H1 (cell line): Measurements from ENCODE around the gene EXOSC7. TPM values are rescaled to one million over a fixed set of nuclear protein-coding genes. Genes with fewer than 3 reads are reported as not detected.

Source experiments
- CTCF ChIA-PET: fragments of 300-600 bp; sonication (Branson Sonifier 250); formaldehyde crosslinking; loops from one replicate; lab custom pipeline; 2021; ENCODE audit not compliant: partially characterized antibody; lab: Charles Lee
- POLR2A ChIA-PET: fragments of 300-600 bp; sonication (Branson Sonifier 250); formaldehyde crosslinking; loops from one replicate; lab custom pipeline; 2021; ENCODE audit warnings: inconsistent platforms; ENCODE audit not compliant: partially characterized antibody; lab: Charles Lee
- DNase-seq, 2 experiments: peaks; one replicate each; pipeline versions ENCODE4 v3.0.0 to v3.0.0-alpha.2; 2010 to 2022; ENCODE audit warnings: low spot score in 2 of 2, low read depth in 1 of 2, mixed read lengths in 1 of 2
- FAIRE-seq: peaks from 2 replicates; lab custom pipeline; 2011; peaks lifted over from hg19 to GRCh38; lab: Jason Lieb, UNC
- H2AFZ ChIP-seq: 2 replicates; pipeline ENCODE4 v1.8.1; 2012; ENCODE audit warnings: low read length, inconsistent platforms
- H2AK5ac ChIP-seq: 2 replicates; pipeline ENCODE4 v1.6.1; 2013; ENCODE audit warnings: low read depth, low read length
- H2BK120ac ChIP-seq: replicated peaks from 2 replicates; pipeline ENCODE3; 2013; ENCODE audit warnings: low read depth, low read length, inconsistent platforms
- H2BK12ac ChIP-seq: 2 replicates; pipeline ENCODE4 v1.6.1; 2013; ENCODE audit warnings: low read depth, low read length
- H2BK15ac ChIP-seq: 2 replicates; pipeline ENCODE4 v1.6.1; 2013; ENCODE audit warnings: low read length
- H2BK20ac ChIP-seq: 2 replicates; pipeline ENCODE4 v1.6.1; 2013; ENCODE audit warnings: low read length
- H2BK5ac ChIP-seq: 2 replicates; pipeline ENCODE4 v1.6.1; 2013; ENCODE audit warnings: low read depth, low read length
- H3K14ac ChIP-seq: 2 replicates; pipeline ENCODE4 v1.6.1; 2013; ENCODE audit warnings: inconsistent platforms; ENCODE audit not compliant: insufficient read length
- H3K18ac ChIP-seq: 2 replicates; pipeline ENCODE4 v1.6.1; 2013; ENCODE audit warnings: low read length; ENCODE audit errors: extremely low read depth
- H3K23ac ChIP-seq: 2 replicates; pipeline ENCODE4 v1.6.1; 2013; ENCODE audit warnings: inconsistent platforms; ENCODE audit not compliant: insufficient read length
- H3K23me2 ChIP-seq: 2 replicates; pipeline ENCODE4 v1.6.1; 2013; ENCODE audit warnings: low read depth, low read length
- H3K27ac ChIP-seq: 2 replicates; pipeline ENCODE4 v1.6.1; 2011; ENCODE audit warnings: low read depth, low read length, inconsistent platforms
- H3K27me3 ChIP-seq, 4 experiments: replicated peaks in 1 of 4; 1 replicate in 1 of 4; 2 replicates in 3 of 4; pipeline versions ENCODE4 v1.6.1 to v1.8.1; 2011 to 2013; ENCODE audit warnings: low read length in 3 of 4, mild to moderate bottlenecking in 3 of 4, inconsistent platforms in 2 of 4, mixed read lengths in 2 of 4, moderate library complexity in 1 of 4; ENCODE audit not compliant: control insufficient read depth in 3 of 4, insufficient read depth in 3 of 4; ENCODE audit errors: extremely low read depth in 1 of 4
- H3K36me3 ChIP-seq, 4 experiments: 2 replicates each; pipeline versions ENCODE4 v1.6.1 to v1.8.1; 2011 to 2013; ENCODE audit warnings: mild to moderate bottlenecking in 4 of 4, low read length in 3 of 4, moderate library complexity in 2 of 4, control low read depth in 1 of 4, inconsistent platforms in 1 of 4; ENCODE audit not compliant: insufficient read depth in 4 of 4, control insufficient read depth in 2 of 4
- H3K4ac ChIP-seq: replicated peaks from 2 replicates; pipeline ENCODE3; 2013; ENCODE audit warnings: low read length, low read depth, mixed read lengths, inconsistent platforms; ENCODE audit not compliant: insufficient read length
- H3K4me1 ChIP-seq, 4 experiments: replicated peaks in 1 of 4; 1 replicate in 1 of 4; 2 replicates in 3 of 4; pipeline versions ENCODE4 v1.6.1 to v1.8.1; 2011 to 2013; ENCODE audit warnings: low read length in 3 of 4, inconsistent platforms in 2 of 4, mixed read lengths in 1 of 4; ENCODE audit not compliant: insufficient read depth in 4 of 4, control insufficient read depth in 3 of 4
- H3K4me2 ChIP-seq, 2 experiments: 2 replicates each; pipeline versions ENCODE4 v1.6.1 to v1.8.1; 2011 to 2013; ENCODE audit warnings: low read depth in 2 of 2, low read length in 2 of 2, control low read depth in 1 of 2, inconsistent platforms in 1 of 2, mild to moderate bottlenecking in 1 of 2; ENCODE audit not compliant: insufficient read depth in 1 of 2
- H3K4me3 ChIP-seq, 4 experiments: fragments of 200-600, 300-600 bp in 1 of 4; sonication (generic), shearing (Covaris generic), sonication (Bioruptor Twin) in 1 of 4; 2 replicates each; pipeline versions ENCODE4 v1.5.1 to v1.8.1; 2011 to 2016; ENCODE audit warnings: low read length in 4 of 4, low read depth in 3 of 4, control low read depth in 2 of 4, inconsistent platforms in 2 of 4, mild to moderate bottlenecking in 2 of 4, mixed read lengths in 1 of 4, moderate library complexity in 1 of 4; ENCODE audit not compliant: insufficient read depth in 2 of 4; ENCODE audit errors: extremely low read depth in 1 of 4
- H3K56ac ChIP-seq: replicated peaks from 2 replicates; pipeline ENCODE3; 2013; ENCODE audit warnings: low read depth, mild to moderate bottlenecking, mixed read lengths, low read length, inconsistent platforms; ENCODE audit not compliant: insufficient read length
- H3K79me1 ChIP-seq: 2 replicates; pipeline ENCODE4 v1.6.1; 2013; ENCODE audit warnings: low read depth, low read length, control low read depth
- H3K79me2 ChIP-seq, 2 experiments: 2 replicates each; pipeline versions ENCODE4 v1.6.1 to v1.8.1; 2012 to 2013; ENCODE audit warnings: low read length in 2 of 2, mild to moderate bottlenecking in 2 of 2, inconsistent platforms in 1 of 2; ENCODE audit not compliant: insufficient read depth in 2 of 2, control insufficient read depth in 1 of 2
- H3K9ac ChIP-seq, 4 experiments: replicated peaks in 1 of 4; 1 replicate in 1 of 4; 2 replicates in 3 of 4; pipeline versions ENCODE4 v1.6.1 to v1.8.1; 2011 to 2013; ENCODE audit warnings: low read depth in 3 of 4, low read length in 3 of 4, control low read depth in 2 of 4, mild to moderate bottlenecking in 2 of 4, moderate library complexity in 2 of 4, inconsistent platforms in 1 of 4; ENCODE audit errors: extremely low read depth in 1 of 4
- H3K9me3 ChIP-seq, 2 experiments: 2 replicates each; pipeline versions ENCODE4 v1.6.1 to v1.8.1; 2012 to 2013; ENCODE audit warnings: mild to moderate bottlenecking in 2 of 2, moderate library complexity in 2 of 2, control low read depth in 1 of 2, inconsistent platforms in 1 of 2, low read depth in 1 of 2, low read length in 1 of 2, mixed read lengths in 1 of 2; ENCODE audit not compliant: insufficient read depth in 2 of 2
- H4K20me1 ChIP-seq, 2 experiments: replicated peaks in 1 of 2; 2 replicates each; pipeline versions ENCODE3 to v1.8.1; 2011 to 2013; ENCODE audit warnings: inconsistent platforms in 2 of 2, low read length in 2 of 2, mild to moderate bottlenecking in 1 of 2; ENCODE audit not compliant: insufficient read depth in 2 of 2, control insufficient read depth in 1 of 2
- H4K5ac ChIP-seq: 2 replicates; pipeline ENCODE4 v1.6.1; 2013; ENCODE audit warnings: low read length, low read depth, mixed read lengths, inconsistent platforms; ENCODE audit not compliant: insufficient read length
- H4K8ac ChIP-seq: 2 replicates; pipeline ENCODE4 v1.8.0; 2013; ENCODE audit warnings: mild to moderate bottlenecking, moderate library complexity, low read length, inconsistent platforms; ENCODE audit not compliant: insufficient read depth; ENCODE audit errors: extremely low read depth
- H4K91ac ChIP-seq: replicated peaks from 2 replicates; pipeline ENCODE3; 2013; ENCODE audit warnings: low read length, mixed read lengths, inconsistent platforms; ENCODE audit not compliant: insufficient read length
- BCL11A ChIP-seq, 2 experiments: IDR thresholded peaks; one replicate each; pipeline ENCODE4 v1.6.1; 2011; ENCODE audit warnings: low read depth in 2 of 2, low read length in 2 of 2, mild to moderate bottlenecking in 2 of 2
- NRF1 ChIP-seq: IDR thresholded peaks from 2 replicates; pipeline ENCODE4 v1.6.1; 2011; ENCODE audit warnings: mild to moderate bottlenecking, low read depth, low read length, improper control_type of control experiment
- WGBS, 2 experiments: shearing (Covaris generic) in 1 of 2; methylation state at CpG; one replicate each; pipeline versions ENCODE4 v1.1.6 to v1.1.7; 2013 to 2015; ENCODE audit warnings: low lambda C conversion rate in 2 of 2, mixed read lengths in 2 of 2, inconsistent platforms in 1 of 2, low coverage in 1 of 2, missing lambda C conversion rate in 1 of 2; ENCODE audit not compliant: insufficient replicate concordance in 2 of 2, insufficient coverage in 1 of 2, insufficient read length in 1 of 2; ENCODE audit errors: extremely low coverage in 1 of 2, missing lambda C conversion rate in 1 of 2; 5-methylcytosine and 5-hydroxymethylcytosine counted together
- polyA plus RNA-seq, 7 experiments: library from polyadenylated mRNA; depleted of rRNA in 3 of 7; stranded (reverse) in 5 of 7; unstranded in 2 of 7; fragments of >200 nt in 5 of 7; fragments of 200-250 nt in 2 of 7; gene quantifications; 1 replicate in 5 of 7; 2 replicates in 1 of 7; 4 replicates in 1 of 7; pipeline versions ENCODE4 v1.2.1 to v1.2.3, GENCODE V29; 2011 to 2013; ENCODE audit warnings: missing spikeins in 2 of 7, mixed read lengths in 2 of 7
- total RNA-seq: library from RNA; stranded (reverse); fragmentation: NEBNext Ultra II Directional; extraction: Animal tissue kit (Norgen Biotek cat#: 25700); gene quantifications from 2 replicates; pipeline ENCODE4 v1.2.1, GENCODE V29; 2021

The EXOSC7 gene
- total and polyA plus RNA-seq, 2 of the 8 experiments (the other 6 are each of a cell fraction or from before 2014, with no cell fraction given) = 92.7 to 94.5 TPM

- Histone ChIP-seq H3K23ac (no peak overlapping the region), H3K4me1 (peaks cover 4 to 11% (median 7%) of the 10 kb centered on the region in 4 experiments), H2BK5ac (no peak overlapping the region), H3K14ac (no peak overlapping the region), H3K18ac (no peak overlapping the region), H2BK20ac (no peak overlapping the region), H3K4me2 (no peak overlapping the region), H2AK5ac (no peak overlapping the region), H3K79me1 (peaks cover 6% of the 10 kb centered on the region; the same call in 1 of the 2 replicates), H4K20me1 (peaks cover 2 to 15% of the 10 kb centered on the region in 2 experiments), H3K9ac (no peak overlapping the region), H3K23me2 (no peaks in the 10 kb centered on the region; the same call in 1 of the 2 replicates), H3K4ac (no peak overlapping the region), H2BK15ac (no peak overlapping the region), H2BK12ac (no peak overlapping the region), H4K8ac (no peak overlapping the region), H4K91ac (no peak overlapping the region), H3K9me3 (peaks cover 2 to 4% of the 10 kb centered on the region in 2 experiments; a peak in 1 of 4 replicates), H3K36me3 (peaks cover 5 to 36% (median 16%) of the 10 kb centered on the region in 4 experiments; a peak in 7 of 8 replicates), H3K56ac (no peak overlapping the region), H3K27me3 (no peaks in the 10 kb centered on the region), H3K79me2 (peaks cover 3 to 68% of the 10 kb centered on the region in 2 experiments; a peak in 3 of 4 replicates), H2BK120ac (no peak overlapping the region), H3K27ac (no peak overlapping the region), H3K4me3 (no peak overlapping the region), H2AFZ (no peak overlapping the region), H4K5ac (no peak overlapping the region)
- POLR2A ChIA-PET = interaction anchor here (1.6 to 6.6 kb wide), 2 partner anchors 11 to 14 kb away, joined by 5 to 29 read pairs; partner anchors contain the start of genes EXOSC7 and ZDHHC3
- FAIRE-seq (no peak), DNase-seq (no peak)
- TF ChIP-seq NRF1 = no peak
- no peak for TF ChIP-seq BCL11A (IDR thresholded peaks at IDR 0.05; ENCODE audit: low read depth in 2 of 2, low read length in 2 of 2)
- CTCF ChIA-PET = interaction anchor here (1.1 to 5.0 kb wide), 7 partner anchors 7 to 50 kb away, joined by 3 to 37 read pairs (median 8); no protein-coding TSS in a partner anchor
- 88% methylated on average over 1 of the region's 1 CpG; no CpG with 5 or more reads in 1 of the 2 experiments for WGBS, 2 experiments
These were observed 15.3 kb downstream of the EXOSC7 start for GRCh38 chr3:44991326-44991725.
